Osteocyte (in vitro differentiated cells): ENCODE data around the gene LAMA5. TPM values are rescaled to one million over a fixed set of nuclear protein-coding genes. Genes with fewer than 3 reads are reported as not detected.

Experiments used
- DNase-seq: peaks from one replicate; pipeline ENCODE4 v3.0.0; 2021; ENCODE audit warnings: mixed read lengths; ENCODE audit not compliant: unreplicated experiment; ENCODE audit errors: extremely low spot score
- H3K27ac Mint-ChIP-seq: one replicate; pipeline ENCODE4 v1.8.0; 2021; ENCODE audit warnings: mild to moderate bottlenecking, mixed read lengths; ENCODE audit not compliant: unreplicated experiment
- H3K27me3 Mint-ChIP-seq: one replicate; pipeline ENCODE4 v1.8.0; 2021; ENCODE audit warnings: mixed read lengths; ENCODE audit not compliant: unreplicated experiment
- H3K36me3 Mint-ChIP-seq: one replicate; pipeline ENCODE4 v1.8.0; 2021; ENCODE audit warnings: mixed read lengths; ENCODE audit not compliant: unreplicated experiment
- H3K4me1 Mint-ChIP-seq: one replicate; pipeline ENCODE4 v1.8.0; 2021; ENCODE audit warnings: mixed read lengths; ENCODE audit not compliant: unreplicated experiment
- H3K4me3 Mint-ChIP-seq: one replicate; pipeline ENCODE4 v1.8.0; 2021; ENCODE audit warnings: mild to moderate bottlenecking, moderate library complexity, mixed read lengths; ENCODE audit not compliant: unreplicated experiment
- H3K9me3 Mint-ChIP-seq: one replicate; pipeline ENCODE4 v1.8.0; 2021; ENCODE audit warnings: mixed read lengths; ENCODE audit not compliant: unreplicated experiment
- CTCF ChIP-seq: fragments of 200-600 bp; sonication (generic); IDR thresholded peaks from 2 replicates; pipeline ENCODE4 v1.5.0; 2021; ENCODE audit warnings: antibody characterized with exemption, mild to moderate bottlenecking, moderate library complexity
- total RNA-seq: library from RNA; stranded (reverse); gene quantifications from 2 replicates; pipeline ENCODE4 v1.2.1, GENCODE V29; 2021

LAMA5 gene
- total RNA-seq, 1 donor from 2014 or later: 201 TPM

GRCh38 chr20:62319346-62319909, 47.7 kb downstream of the LAMA5 start:
- H3K9me3 Mint-ChIP-seq: no peaks in the 10 kb centered on the region
- no peak overlapping the region for H3K27ac Mint-ChIP-seq
- H3K4me1 Mint-ChIP-seq: no peaks in the 10 kb centered on the region
- H3K27me3 Mint-ChIP-seq: no peaks in the 10 kb centered on the region
- H3K36me3 Mint-ChIP-seq: peaks cover 10% of the 10 kb centered on the region
- TF ChIP-seq CTCF: no peak
- DNase-seq: no peak
- H3K4me3 Mint-ChIP-seq: no peak overlapping the region

GRCh38 chr20:62318400-62319345, 48.4 kb downstream of the LAMA5 start:
- H3K9me3 Mint-ChIP-seq: no peaks in the 10 kb centered on the region
- H3K4me3 Mint-ChIP-seq: no peak overlapping the region
- DNase-seq: no peak
- TF ChIP-seq CTCF: no peak
- H3K36me3 Mint-ChIP-seq: peaks cover 10% of the 10 kb centered on the region
- no peaks in the 10 kb centered on the region for H3K4me1 Mint-ChIP-seq
- H3K27ac Mint-ChIP-seq: no peak overlapping the region
- H3K27me3 Mint-ChIP-seq: no peaks in the 10 kb centered on the region

DNA sequence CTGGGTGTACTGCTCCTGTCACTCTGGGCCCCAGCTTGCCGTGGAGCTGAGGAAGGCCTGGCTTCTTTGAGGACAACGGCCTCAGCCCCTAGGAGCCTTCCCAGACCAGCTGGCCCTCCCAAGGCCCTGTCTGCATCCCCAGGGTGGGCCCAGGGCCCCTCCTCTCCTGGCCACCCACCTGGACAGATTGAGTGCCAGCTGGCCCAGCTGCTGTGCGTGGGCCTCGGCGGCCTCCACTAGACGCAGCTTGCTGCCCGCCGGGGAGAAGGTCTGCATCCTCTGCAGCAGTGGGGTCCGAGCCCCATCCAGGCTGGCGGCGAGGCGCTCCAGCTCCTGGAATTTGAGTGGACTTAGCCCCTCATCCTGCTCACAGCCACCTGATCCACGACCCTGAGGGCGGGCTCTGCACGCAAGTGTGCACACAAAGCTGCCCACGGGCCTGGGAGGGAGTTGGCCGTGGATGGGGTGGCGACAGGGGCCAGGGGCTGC, 49.9 kb downstream of the LAMA5 start:
- Mint-ChIP-seq H3K36me3 (peaks cover 10% of the 10 kb centered on the region), H3K9me3 (no peaks in the 10 kb centered on the region), H3K27ac (no peak overlapping the region), H3K27me3 (no peaks in the 10 kb centered on the region), H3K4me1 (no peaks in the 10 kb centered on the region), H3K4me3 (no peak overlapping the region)
- DNase-seq: no peak
- no peak for TF ChIP-seq CTCF

GRCh38 chr20:62316331-62317166, 50.6 kb downstream of the LAMA5 start:
- H3K4me1 Mint-ChIP-seq: no peaks in the 10 kb centered on the region
- no peaks in the 10 kb centered on the region for H3K9me3 Mint-ChIP-seq
- no peak for DNase-seq
- no peak for TF ChIP-seq CTCF
- H3K27ac Mint-ChIP-seq: no peak overlapping the region
- peaks cover 10% of the 10 kb centered on the region for H3K36me3 Mint-ChIP-seq
- H3K27me3 Mint-ChIP-seq: no peaks in the 10 kb centered on the region
- H3K4me3 Mint-ChIP-seq: no peak overlapping the region
